BE2C (cell line): Measurements from ENCODE around the gene KCNK10.

Source experiments
- DNase-seq: peaks from one replicate; pipeline ENCODE4 v3.0.0-alpha.2; 2020
- H3K27me3 ChIP-seq: fragments of 250-450 bp; sonication (Bioruptor Pico); 2 replicates; pipeline ENCODE4 v1.5.1; 2020; ENCODE audit warnings: mild to moderate bottlenecking
- H3K36me3 ChIP-seq: fragments of 250-450 bp; sonication (Bioruptor Pico); 2 replicates; pipeline ENCODE4 v1.5.1; 2020; ENCODE audit warnings: mild to moderate bottlenecking
- H3K4me1 ChIP-seq: fragments of 250-450 bp; sonication (Bioruptor Pico); 2 replicates; pipeline ENCODE4 v1.5.1; 2020
- H3K4me3 ChIP-seq: 2 replicates; pipeline ENCODE4 v1.5.1; 2011; ENCODE audit warnings: low read depth, low read length
- H3K9me3 ChIP-seq: fragments of 250-450 bp; sonication (Bioruptor Pico); 2 replicates; pipeline ENCODE4 v1.5.1; 2020
- TF ChIP-seq, protein P1 (sequence below): IDR thresholded peaks from 2 replicates; pipeline ENCODE4 v1.5.1; 2012; ENCODE audit warnings: mild to moderate bottlenecking, low read depth, low read length

Gene KCNK10

DNA sequence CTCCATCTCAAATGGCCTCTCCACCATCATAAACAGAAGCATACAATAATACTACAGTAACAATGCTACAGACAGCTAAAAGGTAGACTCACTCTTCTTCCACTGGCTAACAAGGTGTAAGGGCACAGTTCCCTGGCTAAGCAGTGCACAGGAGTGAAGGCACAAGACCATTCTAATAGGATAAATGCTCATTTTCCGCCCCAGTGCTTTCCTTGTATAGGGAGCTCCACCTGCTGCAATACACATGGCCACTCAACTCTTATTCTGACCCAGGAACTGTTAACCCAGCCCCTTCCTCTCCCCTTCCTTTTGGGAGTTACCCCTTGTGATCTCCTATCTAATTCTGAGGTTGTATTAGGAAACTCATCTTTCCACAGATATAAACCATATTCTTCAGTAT lies 124.6 kb downstream of the KCNK10 start:
- H3K27me3 ChIP-seq = peaks cover 7% of the 10 kb centered on the region; the same call in 1 of the 2 replicates
- TF ChIP-seq, protein P1, sequence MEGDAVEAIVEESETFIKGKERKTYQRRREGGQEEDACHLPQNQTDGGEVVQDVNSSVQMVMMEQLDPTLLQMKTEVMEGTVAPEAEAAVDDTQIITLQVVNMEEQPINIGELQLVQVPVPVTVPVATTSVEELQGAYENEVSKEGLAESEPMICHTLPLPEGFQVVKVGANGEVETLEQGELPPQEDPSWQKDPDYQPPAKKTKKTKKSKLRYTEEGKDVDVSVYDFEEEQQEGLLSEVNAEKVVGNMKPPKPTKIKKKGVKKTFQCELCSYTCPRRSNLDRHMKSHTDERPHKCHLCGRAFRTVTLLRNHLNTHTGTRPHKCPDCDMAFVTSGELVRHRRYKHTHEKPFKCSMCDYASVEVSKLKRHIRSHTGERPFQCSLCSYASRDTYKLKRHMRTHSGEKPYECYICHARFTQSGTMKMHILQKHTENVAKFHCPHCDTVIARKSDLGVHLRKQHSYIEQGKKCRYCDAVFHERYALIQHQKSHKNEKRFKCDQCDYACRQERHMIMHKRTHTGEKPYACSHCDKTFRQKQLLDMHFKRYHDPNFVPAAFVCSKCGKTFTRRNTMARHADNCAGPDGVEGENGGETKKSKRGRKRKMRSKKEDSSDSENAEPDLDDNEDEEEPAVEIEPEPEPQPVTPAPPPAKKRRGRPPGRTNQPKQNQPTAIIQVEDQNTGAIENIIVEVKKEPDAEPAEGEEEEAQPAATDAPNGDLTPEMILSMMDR = no peak
- DNase-seq = no peak
- no peaks in the 10 kb centered on the region for H3K4me1 ChIP-seq
- H3K4me3 ChIP-seq = no peak overlapping the region
- H3K9me3 ChIP-seq = no peaks in the 10 kb centered on the region; the same call in 1 of the 2 replicates
- H3K36me3 ChIP-seq = no peaks in the 10 kb centered on the region

DNA sequence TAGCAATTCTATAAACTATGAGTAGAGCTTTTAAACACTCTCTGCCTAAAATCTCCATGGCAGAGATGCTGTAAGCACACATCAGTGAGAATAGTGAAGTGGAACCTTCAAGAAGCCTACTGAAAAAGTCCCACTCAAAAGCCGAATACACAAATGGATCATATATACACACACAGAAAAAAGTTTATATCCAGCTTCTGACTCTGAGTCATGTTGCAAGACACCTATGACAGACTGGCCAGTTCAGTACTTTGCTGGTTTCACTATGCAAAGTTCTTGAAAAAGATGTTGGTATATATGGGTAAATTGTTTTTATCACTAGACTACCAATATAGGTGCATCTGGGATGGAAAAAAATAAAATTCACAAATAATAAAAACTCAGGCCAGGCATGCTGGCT lies 126.1 kb downstream of the KCNK10 start:
- DNase-seq = no peak
- peaks cover 7% of the 10 kb centered on the region; the same call in 1 of the 2 replicates for H3K27me3 ChIP-seq
- no peaks in the 10 kb centered on the region; the same call in 1 of the 2 replicates for H3K9me3 ChIP-seq
- no peak overlapping the region for H3K4me3 ChIP-seq
- TF ChIP-seq, protein P1 = no peak
- H3K4me1 ChIP-seq = no peaks in the 10 kb centered on the region
- H3K36me3 ChIP-seq = no peaks in the 10 kb centered on the region

DNA sequence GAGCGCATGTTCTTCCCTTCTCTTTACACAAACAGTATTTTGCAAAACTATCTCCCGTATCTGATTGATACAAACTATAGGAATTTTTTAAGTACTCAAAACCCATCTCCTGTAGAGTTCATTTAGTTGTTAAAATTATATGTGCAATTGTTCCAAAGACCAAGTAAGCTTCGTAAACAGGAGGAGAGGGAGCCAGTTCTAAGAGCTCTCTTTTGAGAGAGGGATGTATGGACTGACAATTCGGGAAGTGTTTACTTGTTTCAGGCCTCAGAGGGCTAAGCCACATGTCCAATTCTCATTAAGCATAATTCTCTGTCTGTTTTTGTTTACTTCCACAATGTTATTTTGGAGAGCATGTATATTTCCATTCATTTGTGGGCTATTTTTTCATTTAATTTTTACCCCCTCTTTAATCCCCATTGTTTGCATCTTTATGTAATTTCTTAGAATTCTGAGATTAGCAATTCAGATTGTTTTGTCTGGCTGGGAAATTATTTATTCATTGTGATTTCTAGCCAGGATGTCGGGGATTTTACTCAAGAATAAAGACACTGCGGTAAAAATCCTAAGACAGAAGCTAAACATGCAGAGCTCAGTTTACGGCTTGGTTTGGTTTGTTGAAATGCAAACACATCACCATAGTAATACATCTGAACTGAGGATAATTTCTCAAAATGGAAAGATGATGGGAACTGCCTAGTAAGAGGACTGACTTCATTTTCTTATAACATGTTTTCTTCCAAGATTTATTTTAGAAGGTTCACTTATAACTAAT lies 126.8 kb downstream of the KCNK10 start:
- TF ChIP-seq, protein P1 = no peak
- DNase-seq = no peak
- Histone ChIP-seq H3K4me1 (no peaks in the 10 kb centered on the region), H3K4me3 (no peak overlapping the region), H3K36me3 (no peaks in the 10 kb centered on the region), H3K9me3 (no peaks in the 10 kb centered on the region; the same call in 1 of the 2 replicates), H3K27me3 (peaks cover 7% of the 10 kb centered on the region; the same call in 1 of the 2 replicates)

DNA sequence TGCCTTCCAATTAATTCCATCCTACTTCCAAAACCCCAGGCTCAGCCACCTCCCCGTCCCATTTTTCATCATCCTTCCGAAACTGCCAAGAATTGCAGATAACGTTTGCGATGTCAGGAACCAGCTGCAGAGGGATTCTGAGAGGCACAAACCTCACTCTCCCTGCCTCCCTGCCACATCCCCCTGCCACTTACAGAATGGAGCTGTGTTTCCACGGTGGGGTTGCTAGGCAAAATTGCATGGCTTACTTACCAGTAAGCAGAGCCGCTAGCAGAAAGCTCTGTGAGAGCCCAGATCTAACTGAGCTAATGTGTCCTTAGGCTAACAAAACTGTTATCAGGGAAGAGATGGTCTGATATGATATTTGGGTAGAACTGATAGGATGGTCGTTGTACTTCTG lies 127.4 kb downstream of the KCNK10 start:
- no peak overlapping the region for H3K4me3 ChIP-seq
- H3K27me3 ChIP-seq = peaks cover 7% of the 10 kb centered on the region; the same call in 1 of the 2 replicates
- H3K4me1 ChIP-seq = no peaks in the 10 kb centered on the region
- TF ChIP-seq, protein P1 = no peak
- no peaks in the 10 kb centered on the region; the same call in 1 of the 2 replicates for H3K9me3 ChIP-seq
- DNase-seq = peak; percentile 28
- no peaks in the 10 kb centered on the region for H3K36me3 ChIP-seq

DNA sequence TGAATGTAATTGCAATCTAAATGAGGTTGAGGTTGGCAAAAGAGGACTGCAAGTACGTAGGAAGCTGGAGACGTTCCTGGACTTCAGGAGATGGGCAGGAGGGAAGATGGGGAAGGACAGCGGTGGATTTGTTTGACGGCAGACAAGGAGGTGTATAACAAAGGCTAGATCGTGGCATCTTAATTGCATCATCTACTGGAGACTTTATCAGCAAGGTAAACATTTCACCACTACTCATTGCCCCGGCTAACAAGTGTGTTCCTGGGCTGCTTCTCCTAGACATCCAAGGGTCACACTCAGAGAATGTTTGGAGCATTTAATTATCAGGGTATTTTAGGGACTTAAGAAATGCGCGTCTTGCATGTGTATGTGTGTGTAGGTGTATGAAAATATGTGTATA lies 128.5 kb downstream of the KCNK10 start:
- no peaks in the 10 kb centered on the region for H3K9me3 ChIP-seq
- TF ChIP-seq, protein P1 = no peak
- no peak for DNase-seq
- no peak overlapping the region for H3K4me3 ChIP-seq
- no peaks in the 10 kb centered on the region for H3K4me1 ChIP-seq
- no peaks in the 10 kb centered on the region for H3K36me3 ChIP-seq
- peaks cover 7% of the 10 kb centered on the region; the same call in 1 of the 2 replicates for H3K27me3 ChIP-seq

DNA sequence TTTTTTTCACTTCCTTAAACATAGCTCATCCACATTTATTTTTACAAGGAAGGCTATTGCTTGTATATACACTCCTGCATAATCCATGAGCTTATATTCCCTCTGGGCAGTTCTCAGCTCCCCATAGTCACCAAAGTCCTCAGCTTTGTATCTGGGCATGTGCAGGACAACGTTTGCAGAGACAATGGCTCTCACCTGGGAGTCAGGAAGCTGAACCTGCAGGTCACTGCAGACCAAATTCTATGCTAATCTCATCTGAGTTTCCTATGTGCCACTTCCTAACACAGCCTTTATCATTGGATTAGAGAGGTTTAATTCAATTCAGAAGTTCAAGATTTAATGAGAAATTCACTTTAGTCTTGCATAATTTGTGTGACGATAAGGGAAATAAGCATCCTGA lies 131.5 kb downstream of the KCNK10 start:
- Histone ChIP-seq H3K4me3 (no peak overlapping the region), H3K36me3 (no peaks in the 10 kb centered on the region), H3K4me1 (no peaks in the 10 kb centered on the region), H3K9me3 (no peaks in the 10 kb centered on the region), H3K27me3 (peaks cover 7% of the 10 kb centered on the region; the same call in 1 of the 2 replicates)
- no peak for DNase-seq
- TF ChIP-seq, protein P1 = no peak
